Fibroblast of villous mesenchyme (primary cell): ENCODE data around the gene OGFOD1. TPM values are rescaled to one million over a fixed set of nuclear protein-coding genes. Genes with fewer than 3 reads are reported as not detected.

ENCODE experiments used
- DNase-seq: peaks from one replicate; pipeline ENCODE4 v3.0.0-alpha.2; 2010; ENCODE audit warnings: low read depth
- H3K4me3 ChIP-seq: 2 replicates; pipeline ENCODE4 v1.5.1; 2011; ENCODE audit warnings: low read depth, mild to moderate bottlenecking, low read length
- CTCF ChIP-seq: IDR thresholded peaks from 2 replicates; pipeline ENCODE4 v1.5.1; 2012; ENCODE audit warnings: low read depth, mild to moderate bottlenecking, low read length; ENCODE audit not compliant: insufficient read depth
- total RNA-seq: library from RNA; depleted of rRNA; stranded (reverse); fragments of >200 nt; gene quantifications from 2 replicates; pipeline ENCODE4 v1.2.3, GENCODE V29; 2012

The OGFOD1 gene
- total RNA-seq, 1 donor = 65.6 TPM

GRCh38 chr16:56426585-56426984 lies 24.8 kb upstream of the OGFOD1 start:
- TF ChIP-seq CTCF = no peak
- no peak overlapping the region for H3K4me3 ChIP-seq
- peak; percentile 19 for DNase-seq

- no peak for TF ChIP-seq CTCF
- peak; percentile 47 for DNase-seq
- no peak overlapping the region for H3K4me3 ChIP-seq
These were observed 23.3 kb upstream of the OGFOD1 start for GRCh38 chr16:56428091-56428490.

GRCh38 chr16:56436258-56436657 lies 15.1 kb upstream of the OGFOD1 start:
- no peak for DNase-seq
- H3K4me3 ChIP-seq = no peak overlapping the region
- no peak for TF ChIP-seq CTCF

- no peak for DNase-seq
- TF ChIP-seq CTCF = no peak
- H3K4me3 ChIP-seq = no peak overlapping the region
These were observed 13.3 kb upstream of the OGFOD1 start for GRCh38 chr16:56438038-56438437.

- DNase-seq = no peak
- H3K4me3 ChIP-seq = no peak overlapping the region
- TF ChIP-seq CTCF = no peak
These were observed 4.1 kb upstream of the OGFOD1 start for GRCh38 chr16:56447286-56447685.

- no peak for DNase-seq
- no peak for TF ChIP-seq CTCF
- no peak overlapping the region for H3K4me3 ChIP-seq
These were observed 3.3 kb upstream of the OGFOD1 start for GRCh38 chr16:56448005-56448404.

GRCh38 chr16:56450275-56450985 lies 924 bp upstream of the OGFOD1 start:
- DNase-seq = no peak
- no peak for TF ChIP-seq CTCF

More at GRCh38 chr16:56450275-56450985, 924 bp upstream of the OGFOD1 start:
- H3K4me3 ChIP-seq = peak overlapping the region; percentile 94
